CD4-positive, alpha-beta T cell treated with Interleukin-15 for 1 hour (primary cell): ENCODE data around the gene PTPRC.

ENCODE experiments used
- DNase-seq: peaks from one replicate; pipeline ENCODE4 v3.0.0-alpha.2; 2020

PTPRC gene

GRCh38 chr1:198678301-198678836, 39.5 kb downstream of the PTPRC start:
- DNase-seq, result peak; percentile 79

DNA sequence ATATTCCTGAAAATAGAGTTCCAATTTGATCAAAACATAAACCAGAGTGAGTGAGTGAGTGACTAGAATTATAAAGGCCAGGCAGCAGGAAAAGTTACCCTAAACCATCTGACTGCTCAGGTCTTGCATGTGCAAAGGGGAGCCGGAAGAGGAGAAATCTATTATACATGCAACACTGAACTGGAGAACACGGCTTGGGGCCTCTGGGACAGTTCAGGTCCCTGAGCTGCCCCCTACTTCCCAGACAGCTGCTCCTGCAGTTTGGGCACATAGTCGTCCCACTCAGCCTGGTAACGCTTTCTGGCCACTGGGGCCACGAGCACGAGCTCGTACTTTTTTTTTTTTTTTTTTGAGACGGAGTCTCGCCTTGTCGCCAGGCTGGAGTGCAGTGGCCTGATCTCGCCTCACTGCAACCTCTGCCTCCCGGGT, 40.1 kb downstream of the PTPRC start:
- DNase-seq, result peak; percentile 37

- peak; percentile 74 for DNase-seq
Observed at GRCh38 chr1:198679535-198680173, 40.8 kb downstream of the PTPRC start.

DNA sequence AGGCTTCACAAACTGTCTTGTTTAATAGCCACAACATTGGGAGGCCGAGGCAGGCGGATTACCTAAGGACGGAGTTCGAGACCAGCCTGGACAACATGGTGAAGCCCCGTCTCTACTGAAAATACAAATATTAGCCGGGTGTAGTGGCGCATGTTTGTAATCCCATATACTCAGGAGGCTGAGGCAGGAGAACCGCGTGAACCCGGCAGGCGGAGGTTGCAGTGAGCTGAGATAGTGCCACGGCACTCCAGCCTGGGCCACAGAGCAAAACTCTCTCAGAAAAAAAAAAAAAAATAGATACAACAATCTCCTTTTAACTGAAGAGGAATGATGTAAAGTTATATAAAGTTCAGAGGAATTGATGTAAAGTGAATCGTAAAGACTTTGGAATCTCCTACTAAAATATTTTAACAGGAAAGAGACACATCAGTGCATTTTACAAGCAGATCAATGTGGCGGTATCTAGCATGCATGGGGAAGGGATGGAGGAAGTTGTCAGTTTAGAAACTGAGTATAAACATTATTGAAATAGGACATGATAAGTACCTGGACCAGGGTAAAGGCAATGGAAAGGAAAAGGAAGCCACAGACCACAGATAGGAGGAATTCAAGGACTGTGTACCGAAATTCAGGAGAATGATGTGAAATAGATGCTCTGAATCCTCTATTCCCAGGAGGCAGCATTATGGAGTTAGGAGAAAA, 41.5 kb downstream of the PTPRC start:
- peak; percentile 20 for DNase-seq

GRCh38 chr1:198681252-198681651, 42.4 kb downstream of the PTPRC start:
- DNase-seq, result no peak

GRCh38 chr1:198681831-198682759, 43.3 kb downstream of the PTPRC start:
- DNase-seq, result peak; percentile 95

DNA sequence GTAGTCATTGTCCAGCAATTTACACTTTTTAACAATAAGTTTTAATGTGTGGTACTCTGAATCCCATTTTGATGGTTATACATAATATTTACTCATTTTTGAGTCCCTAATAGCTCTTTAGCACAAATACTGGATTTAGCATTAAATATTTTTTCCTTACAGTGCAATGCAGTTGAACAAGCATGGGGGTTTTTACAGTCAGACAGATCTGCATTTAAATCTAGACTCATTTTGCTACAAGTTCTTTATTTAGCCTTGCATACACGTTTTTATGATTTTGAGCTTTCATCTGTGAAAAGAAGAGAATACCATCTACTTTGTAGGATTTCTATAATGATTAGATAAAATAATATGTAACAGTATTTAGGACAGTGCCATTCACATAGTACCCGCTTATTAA, 44.0 kb downstream of the PTPRC start:
- no peak for DNase-seq

- DNase-seq, result no peak
Observed at GRCh38 chr1:198683449-198683848, 44.6 kb downstream of the PTPRC start.

DNA sequence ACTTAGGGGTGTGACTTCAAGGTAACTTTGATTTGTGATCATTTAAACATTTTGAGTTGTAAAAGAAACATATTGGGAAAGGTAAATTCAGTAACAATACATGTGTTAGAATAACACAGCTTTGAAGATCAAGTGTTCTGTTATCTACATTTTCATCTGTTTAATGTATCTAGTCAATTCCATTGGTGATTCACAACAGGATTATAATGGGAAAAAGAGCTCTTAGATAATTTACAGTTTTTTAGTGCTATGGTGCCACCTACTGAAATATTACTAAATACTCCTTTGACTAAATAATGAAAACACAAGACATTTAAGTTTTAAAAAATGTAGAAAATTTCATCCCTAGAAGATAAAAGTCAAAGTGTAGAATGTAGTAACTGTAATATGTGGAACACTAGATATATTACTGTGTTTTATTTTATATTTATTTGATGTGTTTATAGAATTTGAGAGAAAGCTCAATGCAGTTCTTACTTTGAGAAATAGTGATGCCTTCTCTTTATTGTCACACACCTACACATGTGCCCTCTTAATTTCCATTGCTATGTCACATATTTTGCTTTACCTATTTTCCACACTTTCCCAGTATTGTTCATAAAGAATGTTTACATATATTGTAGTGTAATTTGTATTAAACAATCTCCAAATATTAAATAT, 47.4 kb downstream of the PTPRC start:
- no peak for DNase-seq

DNA sequence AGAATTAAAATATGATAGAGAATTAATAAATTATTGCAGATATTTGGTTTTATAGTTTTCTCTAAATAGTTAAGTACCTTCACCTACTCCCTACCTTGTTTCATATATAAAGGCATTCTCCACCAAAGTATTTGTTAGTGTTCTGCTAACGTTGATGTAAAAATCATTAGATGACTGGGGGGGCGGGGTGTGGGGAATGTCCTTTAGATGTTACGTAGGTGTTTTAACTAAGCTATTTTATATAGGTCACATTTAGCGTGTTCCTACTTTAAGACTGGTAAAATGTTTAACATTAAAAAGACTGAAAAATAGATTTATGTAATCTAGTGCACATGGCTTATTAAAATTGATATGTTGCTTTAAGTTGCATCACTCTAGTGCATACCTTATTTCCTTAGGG, 48.6 kb downstream of the PTPRC start:
- DNase-seq, result no peak

GRCh38 chr1:198691063-198691462, 52.2 kb downstream of the PTPRC start:
- no peak for DNase-seq

DNA sequence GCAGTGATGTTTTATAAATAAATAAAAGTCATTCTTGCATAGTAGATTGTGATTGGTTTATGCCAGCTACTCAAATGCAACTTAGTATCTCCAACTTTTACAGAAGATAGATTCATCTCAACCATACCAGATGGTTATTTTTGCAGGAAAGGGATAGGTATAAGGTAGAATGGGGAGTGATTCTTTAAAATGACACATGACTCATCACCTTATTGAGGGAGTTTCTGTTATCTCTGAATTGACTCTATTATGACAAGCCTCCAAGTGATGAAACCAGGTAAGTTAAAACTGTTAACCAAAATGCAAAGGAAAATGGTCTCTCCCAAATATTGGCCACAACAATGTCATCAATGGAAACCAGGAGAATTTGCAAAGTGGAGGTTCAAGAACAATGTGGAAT, 54.5 kb downstream of the PTPRC start:
- DNase-seq, result no peak

DNA sequence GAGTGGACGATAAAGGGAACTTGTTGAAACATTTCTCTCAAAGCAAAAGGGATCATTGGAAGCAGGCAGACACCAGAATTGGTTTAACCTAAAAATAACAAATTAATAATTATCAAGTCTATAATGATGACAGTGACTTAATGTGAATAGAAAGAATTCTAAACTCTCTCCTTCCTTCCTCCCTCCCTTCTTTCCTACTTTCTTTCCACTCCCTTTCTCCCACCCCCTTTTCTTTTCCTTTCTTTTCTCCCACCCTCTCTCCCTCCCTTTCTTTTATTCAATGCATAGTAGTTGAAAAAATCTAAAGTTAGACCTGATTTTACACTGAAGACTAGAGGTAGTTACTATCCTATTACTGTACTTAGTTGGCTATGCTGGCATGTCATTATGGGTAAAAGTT, 55.7 kb downstream of the PTPRC start:
- DNase-seq, result no peak

- no peak for DNase-seq
Observed at GRCh38 chr1:198696211-198696610, 57.4 kb downstream of the PTPRC start.

DNA sequence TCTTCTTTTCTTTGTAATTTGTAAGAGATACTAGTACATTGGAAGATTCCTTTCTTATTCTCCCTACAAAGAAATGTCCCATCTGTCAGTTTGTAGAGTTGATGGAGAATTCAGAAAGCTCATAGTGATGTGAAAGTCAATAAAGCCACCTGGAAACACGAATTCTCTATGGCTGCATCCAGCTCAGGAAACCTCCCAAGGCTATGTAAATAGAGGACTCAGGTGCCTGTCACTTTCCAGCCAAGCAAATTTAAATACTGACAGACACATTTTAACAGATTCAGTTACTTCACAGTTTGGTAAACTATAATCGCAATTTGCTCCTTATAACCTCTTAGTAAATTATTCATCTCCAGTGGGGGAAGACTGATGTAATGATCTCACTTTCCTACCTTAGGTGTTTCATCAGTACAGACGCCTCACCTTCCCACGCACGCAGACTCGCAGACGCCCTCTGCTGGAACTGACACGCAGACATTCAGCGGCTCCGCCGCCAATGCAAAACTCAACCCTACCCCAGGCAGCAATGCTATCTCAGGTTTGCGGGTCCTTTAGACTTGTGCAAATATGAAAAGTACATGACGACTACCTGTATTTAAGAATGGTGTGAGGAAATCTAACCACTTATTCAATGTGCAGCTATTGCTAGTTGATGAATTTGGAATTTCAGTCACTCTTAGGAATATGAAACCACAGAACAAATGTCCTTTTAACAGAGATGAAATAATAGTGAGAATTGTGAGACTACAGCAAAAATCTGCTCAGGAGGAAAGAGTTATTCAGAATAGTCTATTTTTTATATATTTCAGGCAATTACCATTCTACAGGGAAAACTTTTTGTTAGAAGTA, 60.6 kb downstream of the PTPRC start:
- DNase-seq, result peak; percentile 70

DNA sequence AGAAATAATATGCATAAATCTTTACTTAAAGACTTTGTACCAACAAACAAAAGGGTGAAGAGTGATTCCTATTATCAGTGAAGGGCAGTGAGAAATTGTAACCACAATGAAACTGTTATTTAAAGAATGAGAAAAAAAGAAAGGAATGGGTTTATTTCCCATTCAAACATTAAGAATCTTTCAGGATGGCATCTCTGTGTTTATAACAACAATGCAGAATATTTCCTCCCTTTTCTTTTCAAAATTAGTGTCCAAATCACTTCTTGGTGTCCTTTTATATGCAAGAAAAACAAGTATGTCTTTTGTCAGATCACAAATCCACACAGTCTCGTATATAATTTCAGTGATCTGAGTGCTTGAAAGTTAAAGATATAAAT, 61.2 kb downstream of the PTPRC start:
- DNase-seq, result no peak

- no peak for DNase-seq
Observed at GRCh38 chr1:198700396-198700795, 61.6 kb downstream of the PTPRC start.

GRCh38 chr1:198701250-198701649, 62.4 kb downstream of the PTPRC start:
- no peak for DNase-seq

- DNase-seq, result no peak
Observed at GRCh38 chr1:198701766-198702539, 63.1 kb downstream of the PTPRC start.

DNA sequence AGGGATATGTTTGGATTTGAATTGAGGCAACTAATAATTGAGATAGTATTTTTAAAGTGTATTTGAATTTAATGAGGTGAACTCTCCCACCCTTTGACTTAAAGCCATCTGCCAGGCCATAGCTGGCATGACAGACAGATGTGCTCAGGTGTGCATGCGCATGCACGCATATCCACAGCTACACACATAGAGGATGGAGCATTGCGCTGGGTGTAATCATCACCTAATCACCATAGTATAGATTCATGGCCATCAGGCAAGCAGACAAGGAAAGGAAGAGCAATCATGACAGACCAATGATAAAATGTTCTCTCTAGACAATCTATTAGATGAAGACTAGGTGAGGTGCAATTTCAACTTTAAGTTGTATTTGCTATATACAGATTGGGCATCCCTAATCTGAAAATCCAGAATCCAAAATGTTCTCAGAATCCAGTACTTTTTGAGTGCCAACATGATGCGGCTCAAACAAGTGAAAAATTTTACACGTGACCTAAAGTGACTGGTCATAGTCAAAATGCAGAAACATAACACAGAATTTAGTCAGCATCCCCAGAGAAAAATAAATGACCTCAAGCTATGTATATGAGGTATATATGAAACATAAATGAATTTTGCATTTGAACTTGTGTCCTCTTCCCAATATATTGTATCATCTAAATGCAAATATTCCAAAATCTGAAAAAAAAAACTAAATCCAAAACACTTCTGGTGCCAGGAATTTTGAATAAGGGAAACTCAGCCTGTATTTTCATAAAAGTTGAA, 70.1 kb downstream of the PTPRC start:
- no peak for DNase-seq
